T-helper 1 cell (primary cell): ENCODE results near the gene LAMA3.
A peak's percentile ranks its signal among the peaks of the same experiment; 100 is the strongest.

Source experiments
- DNase-seq, 5 donors: peaks; one replicate each; pipeline ENCODE4 v3.0.0-alpha.2; 2012 to 2020

LAMA3 gene

DNA sequence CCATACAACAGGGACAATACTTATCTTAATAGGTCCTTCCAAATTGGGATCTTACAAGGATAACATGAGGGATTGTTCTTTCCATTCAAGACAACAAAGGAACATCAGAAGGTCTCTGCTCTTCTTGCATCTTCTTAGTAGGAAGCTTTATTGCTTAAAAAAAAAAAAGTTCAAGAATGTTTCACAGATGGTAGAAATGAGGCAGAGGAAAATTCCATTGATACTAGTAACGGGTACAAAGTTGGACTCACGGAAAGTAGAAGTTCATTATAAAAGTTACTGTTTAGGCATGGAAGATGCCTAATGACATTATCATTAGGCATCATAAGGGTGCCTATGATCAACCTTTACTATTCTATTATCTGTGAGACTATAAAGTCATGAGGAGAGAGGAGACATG is 136.2 kb downstream of the LAMA3 start:
- DNase-seq: no peak

DNA sequence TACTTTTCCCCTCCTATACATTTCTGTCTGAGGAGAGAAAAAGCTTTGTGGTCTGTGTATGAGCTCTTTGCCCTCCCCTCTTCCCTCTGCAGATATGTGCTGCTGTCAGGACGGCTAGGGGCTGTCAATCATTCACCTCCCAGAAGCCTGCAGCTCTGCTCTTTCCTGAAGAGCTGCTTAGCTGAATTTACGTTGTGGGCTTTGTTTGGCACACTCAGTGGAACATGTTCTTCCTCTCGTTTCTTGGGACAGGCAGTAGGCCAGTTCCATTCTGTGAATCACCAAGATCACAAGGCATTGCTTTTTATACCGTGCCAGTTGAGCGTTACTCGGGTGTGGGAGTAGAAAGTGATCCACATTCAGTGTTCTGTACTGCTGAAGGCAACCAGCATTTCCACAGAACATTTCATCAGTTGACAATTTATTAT is 136.7 kb downstream of the LAMA3 start:
- no peak for DNase-seq

GRCh38 chr18:23826850-23827620 is 137.8 kb downstream of the LAMA3 start:
- no peak for DNase-seq

DNA sequence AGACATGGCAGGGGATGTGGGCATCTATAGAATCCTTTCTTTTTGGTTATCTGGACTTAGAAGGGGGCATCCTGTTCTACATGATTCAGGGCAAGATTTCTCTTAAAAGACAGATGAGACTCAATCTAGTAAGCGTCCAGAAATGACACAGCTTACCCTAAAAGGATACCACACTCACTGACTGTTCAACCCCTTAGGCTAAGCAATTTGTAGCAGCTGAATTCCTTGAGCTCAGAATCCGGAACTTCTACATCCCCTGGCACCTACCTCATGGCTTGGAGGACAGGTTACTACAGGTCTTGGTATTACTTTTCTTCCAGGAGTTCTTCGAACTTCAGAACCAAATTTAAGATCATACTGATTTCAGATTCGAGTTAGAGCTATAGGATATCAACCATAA is 138.4 kb downstream of the LAMA3 start:
- DNase-seq: no peak

DNA sequence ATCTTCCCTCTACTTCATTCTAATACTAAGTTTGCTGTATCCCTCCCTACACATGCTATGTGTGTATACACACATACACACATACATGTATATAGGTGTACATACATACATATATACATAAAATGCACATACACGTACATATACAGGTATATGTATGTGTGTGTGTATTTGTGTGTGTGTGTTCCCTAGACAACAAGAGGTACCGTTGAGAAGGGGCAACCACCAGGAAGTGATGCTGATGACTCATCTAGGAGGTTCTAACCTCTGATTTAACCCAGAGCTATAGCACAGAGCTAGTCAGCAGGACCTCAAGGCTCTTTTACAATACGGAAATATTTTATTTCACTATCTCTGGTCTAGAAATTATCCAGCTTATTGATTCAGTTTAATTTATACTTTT is 139.2 kb downstream of the LAMA3 start:
- peak in 4 of 5 donors; percentile 22 to 88 (median 36) for DNase-seq

GRCh38 chr18:23832911-23833310 is 143.7 kb downstream of the LAMA3 start:
- no peak for DNase-seq

DNA sequence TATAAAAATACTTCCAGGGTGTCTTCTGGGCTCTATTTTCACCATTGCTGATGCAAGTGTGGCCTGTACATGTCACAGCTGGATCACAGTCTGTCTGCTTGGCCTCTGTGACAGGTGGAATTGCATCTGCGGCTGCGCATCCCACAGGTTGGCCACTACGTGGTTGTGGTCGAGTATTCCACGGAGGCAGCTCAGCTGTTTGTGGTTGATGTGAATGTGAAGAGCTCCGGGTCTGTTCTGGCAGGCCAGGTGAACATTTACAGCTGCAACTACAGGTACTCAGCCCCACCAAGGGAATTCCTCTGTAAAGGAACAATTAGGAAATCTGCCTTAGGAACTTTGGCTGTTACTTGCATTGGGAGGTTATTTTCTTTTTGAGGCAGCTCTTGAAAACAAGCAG is 144.5 kb downstream of the LAMA3 start:
- no peak for DNase-seq

- DNase-seq: no peak
Measured at GRCh38 chr18:23835091-23835490, 145.8 kb downstream of the LAMA3 start.

DNA sequence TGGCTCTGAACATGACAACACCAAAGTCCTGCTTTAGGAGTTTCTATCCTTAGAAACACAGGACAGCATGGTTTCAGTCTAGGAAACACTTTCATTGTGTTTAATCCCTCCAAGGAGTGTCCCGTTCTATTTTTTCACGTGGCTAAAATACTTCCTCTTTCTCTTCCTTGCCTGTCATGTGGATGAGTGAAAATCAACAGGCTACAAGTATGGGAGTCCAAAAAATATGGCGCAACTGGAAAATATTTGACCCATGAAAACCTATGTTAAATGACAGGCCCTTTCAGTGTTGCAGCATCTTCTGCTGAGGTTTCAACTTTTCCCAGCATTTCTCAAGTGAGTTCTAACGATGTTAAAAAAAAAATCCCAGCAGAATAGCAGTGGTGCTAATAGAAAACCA is 146.3 kb downstream of the LAMA3 start:
- no peak for DNase-seq

- DNase-seq: no peak
Measured at GRCh38 chr18:23837591-23837990, 148.3 kb downstream of the LAMA3 start.

GRCh38 chr18:23838233-23838632 is 149.0 kb downstream of the LAMA3 start:
- DNase-seq: no peak

- DNase-seq: peak in 1 of 5 donors; percentile 62
Measured at GRCh38 chr18:23838801-23839366, 149.6 kb downstream of the LAMA3 start.

DNA sequence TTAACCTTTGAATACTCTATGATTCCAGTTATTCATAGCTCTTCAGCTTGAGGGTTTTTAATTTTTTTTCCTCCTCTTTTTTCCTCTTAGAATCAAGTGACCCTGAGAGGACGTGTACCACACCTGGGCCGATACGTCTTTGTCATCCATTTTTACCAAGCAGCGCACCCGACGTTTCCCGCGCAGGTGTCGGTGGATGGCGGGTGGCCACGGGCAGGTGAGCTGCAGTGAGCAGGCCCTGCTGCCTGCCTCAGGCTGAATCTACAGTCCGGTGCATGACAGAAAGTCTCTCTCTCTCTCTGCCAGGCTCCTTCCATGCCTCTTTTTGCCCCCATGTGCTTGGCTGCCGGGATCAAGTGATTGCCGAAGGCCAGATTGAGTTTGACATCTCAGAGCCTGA is 153.1 kb downstream of the LAMA3 start:
- no peak for DNase-seq

DNA sequence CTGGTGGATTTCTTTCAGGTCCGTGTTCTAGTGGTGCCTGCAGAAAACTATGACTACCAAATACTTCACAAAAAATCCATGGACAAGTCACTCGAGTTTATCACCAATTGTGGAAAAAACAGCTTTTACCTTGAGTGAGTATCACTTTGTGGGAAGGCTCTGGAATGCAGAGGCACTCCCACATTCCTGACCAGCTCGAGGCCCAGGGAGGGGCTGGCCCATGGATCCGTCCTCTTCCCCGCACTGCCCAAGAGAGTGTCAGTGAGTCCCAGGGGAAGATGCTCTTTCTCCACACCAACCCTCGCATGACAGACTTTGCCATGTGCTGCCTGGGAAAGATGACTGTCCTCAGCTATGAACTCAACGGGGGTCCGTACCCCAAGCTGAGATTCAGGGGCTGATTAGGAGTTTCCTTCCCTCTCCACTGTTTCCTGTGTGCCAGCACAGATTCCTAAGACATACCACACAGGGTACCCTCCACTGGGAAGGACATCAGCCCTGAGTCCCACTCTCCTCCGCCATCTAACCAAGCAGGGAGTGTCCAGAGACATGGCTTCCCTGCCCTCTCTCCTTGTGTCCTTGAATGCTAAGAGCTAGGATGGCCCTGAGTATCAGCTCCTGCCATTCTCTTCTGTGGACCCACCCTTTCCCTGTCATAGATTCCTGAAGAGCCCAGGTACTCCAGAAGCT is 155.9 kb downstream of the LAMA3 start:
- no peak for DNase-seq

DNA sequence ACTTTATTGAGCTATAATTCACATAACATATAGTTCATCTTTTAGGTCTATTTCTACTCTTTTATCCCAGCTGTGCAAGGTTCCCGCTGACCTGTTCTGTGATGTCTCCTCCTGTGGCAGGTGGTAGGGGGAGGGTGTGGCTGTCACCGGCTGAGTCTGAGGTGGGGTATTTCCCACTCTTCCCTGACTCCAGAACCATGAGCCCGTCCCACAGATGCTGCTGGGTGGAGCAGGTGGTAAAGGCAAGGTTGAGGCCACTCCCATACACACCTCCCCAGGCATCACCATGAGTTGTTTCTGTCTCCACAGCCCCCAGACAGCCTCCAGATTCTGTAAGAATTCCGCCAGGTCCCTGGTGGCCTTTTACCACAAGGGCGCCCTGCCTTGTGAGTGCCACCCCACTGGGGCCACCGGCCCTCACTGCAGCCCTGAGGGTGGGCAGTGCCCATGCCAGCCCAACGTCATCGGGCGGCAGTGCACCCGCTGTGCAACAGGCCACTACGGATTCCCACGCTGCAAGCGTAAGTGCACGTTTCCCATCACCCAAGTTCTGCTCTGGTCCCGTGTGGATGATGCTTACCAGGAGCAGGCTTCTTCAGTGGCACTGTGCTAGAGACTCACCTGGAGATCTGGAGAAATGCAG is 156.9 kb downstream of the LAMA3 start:
- DNase-seq: no peak

- no peak for DNase-seq
Measured at GRCh38 chr18:23847321-23847986, 158.2 kb downstream of the LAMA3 start.

DNA sequence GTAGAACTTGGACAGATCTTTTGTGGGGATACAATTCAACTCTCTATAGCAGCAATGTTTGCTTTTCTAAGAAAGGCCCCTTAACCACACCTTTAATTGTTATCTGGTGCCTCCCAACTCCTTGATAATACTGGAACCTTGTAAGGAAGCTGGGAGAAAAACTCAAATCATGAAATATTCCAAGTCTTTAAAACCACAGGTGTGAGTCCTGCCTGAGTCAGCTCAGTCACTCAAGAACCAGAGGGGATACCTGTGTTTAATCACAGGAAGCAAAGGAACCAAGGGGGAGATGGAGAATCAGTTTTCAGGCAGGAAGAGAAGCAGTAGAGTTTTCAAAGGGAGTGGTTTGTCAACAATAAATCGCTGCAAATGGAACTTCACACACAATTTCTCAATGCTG is 159.9 kb downstream of the LAMA3 start:
- DNase-seq: no peak

GRCh38 chr18:23850215-23850614 is 161.0 kb downstream of the LAMA3 start:
- DNase-seq: no peak

- no peak for DNase-seq
Measured at GRCh38 chr18:23851470-23852002, 162.3 kb downstream of the LAMA3 start.

DNA sequence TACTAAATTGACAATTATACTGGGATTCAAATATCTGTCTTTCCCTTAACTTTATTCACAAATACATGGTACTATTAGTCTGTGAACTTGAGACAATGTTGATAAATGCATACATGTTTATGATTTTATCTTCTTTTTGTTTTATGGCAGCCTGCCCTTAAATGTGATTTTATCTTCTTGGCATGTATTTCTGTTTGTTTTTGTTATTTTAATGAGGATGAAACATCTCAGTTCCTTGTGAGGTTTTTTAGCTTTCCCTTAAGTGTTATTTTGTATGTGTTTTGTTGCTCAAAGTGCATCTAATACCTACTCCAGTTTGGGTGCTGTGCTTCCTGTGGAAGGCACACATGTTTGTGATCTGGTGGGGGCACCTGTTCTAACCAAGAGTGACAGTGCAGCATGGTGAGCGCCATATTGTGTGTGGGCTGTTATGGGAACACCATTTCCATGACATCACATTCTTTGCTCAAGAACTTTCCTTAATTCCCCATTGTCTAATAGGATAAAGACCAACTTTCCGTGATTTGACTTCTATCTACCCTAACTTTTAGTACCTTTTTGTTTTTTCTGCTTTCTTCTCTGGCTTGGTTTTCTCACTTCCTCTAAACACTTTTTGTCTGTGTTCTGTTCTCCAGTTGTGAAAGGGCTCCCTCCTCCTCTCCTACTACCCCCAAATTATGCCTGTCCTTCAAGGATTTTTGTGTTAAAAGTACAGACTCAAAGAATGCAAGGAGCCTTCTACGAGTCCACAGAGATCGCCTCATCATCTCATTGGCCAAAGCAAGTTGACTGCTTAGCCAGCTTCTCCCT is 163.2 kb downstream of the LAMA3 start:
- DNase-seq: no peak

DNA sequence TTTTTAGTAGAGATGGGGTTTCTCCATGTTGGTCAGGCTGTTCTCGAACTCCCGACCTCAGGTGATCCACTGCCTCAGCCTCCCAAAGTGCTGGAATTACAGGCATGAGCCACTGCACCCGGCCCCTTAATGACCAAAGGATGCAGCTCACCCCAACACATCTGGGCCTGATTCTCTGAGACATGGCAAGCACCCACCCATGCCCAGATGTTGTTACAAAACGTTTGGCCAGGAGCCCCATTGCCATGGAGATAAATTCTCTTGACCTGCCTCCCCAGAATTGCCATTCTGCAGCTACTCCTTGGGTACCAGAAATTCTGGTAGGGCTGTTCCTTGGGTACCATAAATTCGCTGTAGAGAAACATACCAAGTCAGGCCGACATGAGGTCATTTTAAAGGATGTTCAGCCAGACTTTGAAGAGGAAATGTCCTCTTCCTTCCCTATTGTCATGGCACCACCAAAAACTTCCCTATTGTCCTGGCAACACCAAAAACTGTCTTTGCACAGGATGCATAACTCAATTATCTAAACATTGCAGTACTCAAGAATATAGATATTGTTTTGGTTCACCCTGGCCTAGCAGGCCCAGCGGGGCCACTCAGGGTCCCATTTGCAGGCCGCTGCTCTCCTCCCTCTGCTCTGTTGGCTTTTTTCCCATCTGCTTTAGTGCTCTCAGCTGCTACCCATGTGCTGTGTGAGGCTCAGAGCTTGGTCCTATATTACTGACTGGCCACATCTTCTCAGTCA is 164.4 kb downstream of the LAMA3 start:
- no peak for DNase-seq
